Central memory CD4-positive, alpha-beta T cell (primary cell): ENCODE measurements around the gene KRT76.

Experiments used
- DNase-seq: peaks from one replicate; pipeline ENCODE4 v3.0.0; 2022

Gene KRT76

GRCh38 chr12:52813203-52813819 is 36.2 kb upstream of the KRT76 start:
- DNase-seq: no peak

DNA sequence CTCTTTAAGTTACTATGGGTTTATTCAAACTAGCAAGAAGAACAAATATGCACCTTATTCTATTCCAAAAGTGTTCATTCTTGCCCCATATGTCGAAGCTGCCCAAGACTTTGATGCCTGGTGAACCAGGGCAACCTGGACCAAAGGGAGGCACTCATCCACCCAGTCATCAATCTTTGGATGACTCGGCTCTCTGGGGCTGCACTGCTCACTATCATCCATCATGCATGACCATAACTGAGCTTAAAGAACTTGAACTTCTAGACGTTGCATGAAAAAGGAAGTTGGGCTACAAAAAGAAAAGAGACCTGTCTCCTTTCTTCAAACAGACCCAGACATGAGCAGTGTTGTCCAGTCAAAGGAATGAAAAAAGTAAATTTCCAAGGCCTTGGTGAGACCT is 35.6 kb upstream of the KRT76 start:
- DNase-seq: no peak

GRCh38 chr12:52812073-52812400 is 34.9 kb upstream of the KRT76 start:
- no peak for DNase-seq

- no peak for DNase-seq
Observed at GRCh38 chr12:52811191-52812072, 34.3 kb upstream of the KRT76 start.

DNA sequence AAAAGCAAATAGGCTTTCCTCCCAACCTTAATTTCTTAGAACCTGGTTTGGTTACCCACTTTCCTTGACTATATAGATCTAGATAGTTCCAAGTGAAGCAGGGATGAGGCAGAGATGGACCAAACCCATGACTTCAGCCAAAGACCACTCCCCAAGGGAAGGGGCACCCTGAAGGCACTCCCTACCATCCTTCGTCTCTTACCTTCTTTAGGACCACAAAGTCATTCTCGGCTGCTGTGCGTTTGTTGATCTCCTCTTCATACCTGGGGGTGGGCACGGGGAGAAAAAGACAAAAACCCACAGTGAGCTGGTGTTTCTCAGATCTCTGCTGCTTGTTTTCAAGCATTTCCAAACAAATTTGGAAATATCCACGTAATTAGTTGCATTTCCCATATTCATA is 33.4 kb upstream of the KRT76 start:
- no peak for DNase-seq

DNA sequence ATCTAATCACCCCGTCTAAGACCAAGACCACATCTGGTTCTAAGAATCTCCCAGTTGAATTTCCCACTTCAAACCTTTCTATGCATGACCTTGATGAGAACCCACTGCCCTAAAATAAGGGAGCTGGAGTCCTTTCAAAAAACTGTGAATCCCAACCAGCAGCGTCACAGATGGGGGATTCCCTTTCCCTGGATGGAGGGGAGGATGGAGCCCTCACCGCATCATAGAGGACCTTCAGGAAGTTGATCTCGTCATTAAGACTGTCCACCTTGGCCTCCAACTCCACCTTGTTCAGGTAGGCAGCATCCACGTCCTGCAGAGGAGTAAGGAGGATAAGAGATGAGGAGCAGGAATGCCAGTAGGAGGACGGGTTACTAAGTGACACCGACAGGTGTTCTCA is 32.0 kb upstream of the KRT76 start:
- DNase-seq: no peak

GRCh38 chr12:52808573-52809160 is 31.5 kb upstream of the KRT76 start:
- DNase-seq: no peak

DNA sequence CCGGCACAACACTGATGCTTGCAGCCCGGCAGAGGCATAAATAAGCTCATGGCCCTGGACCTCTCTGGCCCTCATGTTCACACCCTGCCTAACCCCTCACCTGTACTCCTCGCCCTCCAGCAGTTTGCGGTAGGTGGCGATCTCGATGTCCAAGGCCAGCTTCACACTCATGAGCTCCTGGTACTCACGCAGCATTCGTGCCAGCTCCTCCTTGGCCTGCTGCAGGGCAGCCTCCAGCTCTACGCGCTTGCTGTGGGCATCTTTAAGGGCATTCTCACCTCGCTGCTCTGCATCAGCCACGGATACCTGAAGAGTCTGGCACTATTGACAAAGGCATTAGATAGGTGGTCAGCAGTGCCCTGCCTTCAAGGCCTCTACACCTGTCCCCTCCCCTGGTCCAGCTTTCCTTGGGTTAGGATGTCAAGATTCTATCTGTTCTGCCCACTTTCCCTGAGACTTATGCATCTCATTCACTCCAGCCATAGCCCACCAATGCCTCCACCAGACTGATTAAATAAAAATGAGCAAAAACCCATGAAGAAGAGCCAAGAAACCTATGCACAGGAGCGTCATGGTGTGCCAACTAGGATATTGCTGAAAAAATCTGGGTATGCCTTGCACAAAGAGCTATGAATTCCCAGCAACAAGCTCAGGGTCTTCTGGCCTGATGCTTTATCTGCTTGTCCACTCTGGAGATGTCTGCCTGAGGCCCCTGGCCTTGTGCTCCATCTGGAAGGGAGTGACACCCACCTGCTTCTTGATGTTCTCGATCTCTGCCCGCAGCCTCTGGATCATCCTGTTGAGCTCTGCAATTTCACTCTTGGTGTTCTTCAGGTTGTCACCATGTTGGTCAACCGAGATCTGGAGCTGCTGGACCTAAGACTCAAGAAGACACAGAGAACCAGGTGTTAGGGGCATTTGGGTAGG is 30.7 kb upstream of the KRT76 start:
- DNase-seq: no peak

- DNase-seq: no peak
Observed at GRCh38 chr12:52806821-52807543, 29.8 kb upstream of the KRT76 start.

DNA sequence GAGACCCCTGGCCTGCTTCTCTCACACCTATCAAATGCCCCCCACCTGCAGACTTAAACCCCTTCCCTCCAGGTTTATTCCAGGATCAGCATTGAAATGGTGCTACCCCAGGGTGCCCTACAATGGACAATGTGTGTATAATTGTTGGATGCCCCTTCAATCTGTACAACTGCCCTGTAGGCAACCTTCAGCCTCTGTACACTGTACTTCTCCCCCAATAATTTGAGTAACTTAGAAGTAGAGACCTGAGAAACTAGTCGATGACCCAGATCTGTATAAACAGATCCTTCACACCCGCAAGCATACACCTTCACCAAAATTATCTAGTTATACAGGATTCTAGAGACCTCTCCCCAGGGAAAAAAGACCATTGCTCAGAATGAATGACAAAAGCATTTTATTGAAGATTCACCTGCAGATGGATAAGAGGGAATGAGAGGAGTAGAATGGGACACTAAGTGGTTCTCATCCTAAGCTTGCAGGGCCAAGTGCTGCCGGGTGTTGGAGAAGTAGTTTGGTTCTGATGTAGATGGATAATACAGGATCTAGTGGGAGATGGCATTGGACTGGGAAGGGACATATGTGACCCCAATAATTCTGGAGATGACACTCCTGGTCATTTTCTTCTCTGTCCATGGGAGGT is 29.1 kb upstream of the KRT76 start:
- DNase-seq: no peak

DNA sequence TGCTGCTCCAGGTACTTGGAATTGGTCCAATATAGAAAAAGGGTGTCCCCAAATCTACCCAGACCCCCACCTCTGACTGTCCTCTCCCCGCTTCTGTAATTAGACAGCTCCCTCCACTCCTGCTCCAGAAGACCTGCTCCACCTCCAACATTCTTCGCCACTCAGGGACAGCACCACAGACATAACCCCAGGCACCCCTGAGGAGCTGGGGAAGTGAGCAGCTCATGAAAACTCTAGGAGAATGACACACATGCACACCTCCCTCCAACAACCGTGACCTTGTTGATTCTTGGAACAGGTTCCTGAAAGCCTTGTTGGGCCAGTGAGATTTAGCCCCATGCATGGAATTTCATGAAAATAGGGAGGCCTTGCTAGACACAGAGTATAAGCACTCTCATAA is 28.6 kb upstream of the KRT76 start:
- DNase-seq: no peak

DNA sequence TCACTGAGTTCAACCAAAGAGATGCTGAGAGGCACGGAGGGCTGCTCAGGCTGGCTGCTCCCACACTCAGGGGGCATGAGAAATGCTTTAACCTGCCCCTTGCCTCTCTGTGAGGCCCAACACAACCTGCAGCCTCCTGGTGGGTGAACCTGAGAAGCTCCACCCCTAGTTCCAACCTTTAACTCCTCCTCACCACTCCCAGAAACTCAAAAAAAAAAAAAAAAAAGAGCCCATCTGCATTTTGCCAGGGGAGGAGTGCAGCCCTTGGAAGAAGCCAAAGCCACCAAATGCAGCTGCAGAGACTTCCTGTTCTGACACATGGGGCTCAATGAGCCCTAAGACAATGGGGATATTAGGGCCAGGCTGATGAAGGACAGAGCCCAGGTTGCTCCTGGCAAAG is 27.9 kb upstream of the KRT76 start:
- DNase-seq: no peak

GRCh38 chr12:52802442-52802841 is 25.3 kb upstream of the KRT76 start:
- DNase-seq: no peak

- no peak for DNase-seq
Observed at GRCh38 chr12:52801773-52802172, 24.6 kb upstream of the KRT76 start.

GRCh38 chr12:52800259-52800917 is 23.2 kb upstream of the KRT76 start:
- DNase-seq: no peak

DNA sequence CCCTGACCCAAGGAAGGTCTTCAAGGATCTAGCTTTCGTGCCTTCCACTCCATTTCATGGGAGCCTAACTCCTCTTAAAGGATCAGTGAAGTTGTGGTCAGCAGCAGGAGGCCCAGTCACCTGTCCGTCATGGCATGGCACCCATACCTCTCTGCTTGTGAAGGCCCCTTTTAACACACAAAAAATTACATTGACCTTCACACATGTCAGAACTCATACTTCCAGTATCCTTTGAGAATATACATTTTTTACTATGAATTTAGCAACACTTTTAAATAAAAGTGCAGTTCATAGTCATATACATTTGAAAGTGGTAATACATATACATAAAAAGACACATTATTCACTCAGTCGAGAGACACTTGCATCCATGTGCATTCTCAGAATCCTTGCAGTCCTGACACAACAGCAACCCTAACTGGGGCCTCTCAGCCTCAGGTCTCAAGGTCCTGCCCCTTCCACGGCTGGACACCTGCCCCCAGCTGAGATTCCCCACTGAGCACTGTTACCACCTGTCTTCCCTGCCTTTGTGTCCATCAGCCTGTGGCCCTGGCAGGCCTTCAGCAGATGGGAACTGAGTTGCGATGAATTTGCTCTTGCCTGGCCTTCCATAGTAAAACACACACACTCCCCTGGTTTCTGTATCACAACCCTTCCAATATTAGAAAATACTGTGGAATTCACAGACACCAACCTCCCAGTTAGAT is 22.5 kb upstream of the KRT76 start:
- DNase-seq: no peak

DNA sequence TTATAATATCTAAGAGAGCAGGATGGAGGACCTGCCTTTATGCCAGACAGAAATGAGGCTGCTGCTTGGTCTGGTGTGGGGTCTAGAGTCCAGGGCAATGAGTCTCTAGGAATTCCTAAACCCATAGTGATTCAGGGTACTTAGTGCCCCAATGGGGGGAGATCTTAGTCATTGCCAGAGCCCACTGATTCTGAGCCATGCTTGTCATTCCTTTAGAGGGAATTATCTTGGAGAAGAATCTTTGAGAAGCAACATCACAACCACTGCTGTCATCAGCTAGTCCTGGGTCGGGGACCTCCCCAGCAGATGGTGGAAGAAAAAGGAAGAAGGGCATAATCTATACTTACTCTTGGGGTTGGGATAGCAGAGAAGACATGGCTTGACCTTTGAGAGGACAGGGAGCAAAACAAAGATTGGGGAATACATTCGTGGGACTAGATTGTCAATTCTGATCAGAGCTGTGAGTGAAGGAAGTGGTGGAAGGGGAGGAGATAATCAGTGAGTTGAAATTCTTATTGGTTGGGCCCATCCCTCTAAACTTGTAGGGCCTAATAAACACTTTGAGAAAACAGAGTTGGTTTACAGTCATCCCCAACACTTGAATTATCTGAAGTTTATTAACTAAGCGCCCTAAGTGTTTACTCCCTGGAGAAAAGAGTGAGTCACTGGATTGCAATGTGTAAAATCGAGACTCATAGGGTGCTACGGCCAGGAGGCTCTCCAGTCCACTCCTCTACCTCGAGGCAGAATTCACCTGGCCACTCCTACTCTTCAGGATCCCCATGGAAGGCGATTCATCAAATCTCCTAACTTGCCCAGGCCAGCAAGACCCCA is 21.7 kb upstream of the KRT76 start:
- no peak for DNase-seq

- DNase-seq: no peak
Observed at GRCh38 chr12:52798003-52798670, 21.0 kb upstream of the KRT76 start.

- no peak for DNase-seq
Observed at GRCh38 chr12:52797529-52797894, 20.4 kb upstream of the KRT76 start.
